Measurements from ENCODE around the gene BEST3. TPM values are rescaled to one million over a fixed set of nuclear protein-coding genes. Genes with fewer than 3 reads are reported as not detected.

BEST3 gene
- under 1 TPM in 1 of 4 donors, not detected in 3; 0.21 TPM for total RNA-seq

- intact Hi-C loops (cut with DNase I; ENCODE audit: low total_unique reads) = no loop called here
- no peak for DNase-seq
- no peak within 1 kb of the TSS for H3K27ac ChIP-seq
- TF ChIP-seq POLR2A (IDR thresholded peaks at IDR 0.05) (no peak), CTCF (IDR thresholded peaks at IDR 0.05) (no peak)
- H3K4me3 ChIP-seq = no peak within 1 kb of the TSS
- no peaks in the 10 kb centered on the region for H3K4me1 ChIP-seq
- no peaks in the 10 kb centered on the region for H3K27me3 ChIP-seq
- no peaks in the 10 kb centered on the region for H3K9me3 ChIP-seq
- no peaks in the 10 kb centered on the region for H3K36me3 ChIP-seq
Measured at GRCh38 chr12:69698769-69699540, at the start of gene BEST3. Gene BEST3, minus strand, starts transcription at chr12:69699303. Its CDS starts 1,505 bp downstream, at chr12:69697798.

- Histone ChIP-seq H3K36me3 (no peaks in the 10 kb centered on the region), H3K4me3 (no peak overlapping the region), H3K4me1 (no peaks in the 10 kb centered on the region), H3K9me3 (no peaks in the 10 kb centered on the region), H3K27ac (no peak overlapping the region), H3K27me3 (no peaks in the 10 kb centered on the region)
- no peak for TF ChIP-seq POLR2A (IDR thresholded peaks at IDR 0.05)
- no peak for TF ChIP-seq CTCF (IDR thresholded peaks at IDR 0.05)
- no peak for DNase-seq
- intact Hi-C loops (cut with DNase I; ENCODE audit: low total_unique reads) = no loop called here
Measured at GRCh38 chr12:69744109-69744508, 45.0 kb upstream of the BEST3 start.

- intact Hi-C loops (cut with DNase I; ENCODE audit: low total_unique reads) = no loop called here
- Histone ChIP-seq H3K27ac (peak overlapping the region; percentile 36 to 65), H3K27me3 (no peaks in the 10 kb centered on the region), H3K4me1 (no peaks in the 10 kb centered on the region), H3K9me3 (no peaks in the 10 kb centered on the region), H3K4me3 (peak overlapping the region; percentile 26 to 66), H3K36me3 (no peaks in the 10 kb centered on the region)
- TF ChIP-seq CTCF (IDR thresholded peaks at IDR 0.05) (no peak), POLR2A (IDR thresholded peaks at IDR 0.05) (no peak)
- DNase-seq = peak; percentile 24 to 27
Measured at GRCh38 chr12:69739287-69740191, 40.4 kb upstream of the BEST3 start.

GRCh38 chr12:69738351-69739286 is 39.5 kb upstream of the BEST3 start, which contains the start of gene RAB3IP:
Gene RAB3IP, plus strand, starts transcription at chr12:69738860. Its CDS starts 16,549 bp downstream, at chr12:69755409.
- peak within 1 kb of the TSS; percentile 53 to 68 for H3K27ac ChIP-seq
- H3K4me1 ChIP-seq = no peaks in the 10 kb centered on the region
- TF ChIP-seq POLR2A (IDR thresholded peaks at IDR 0.05) (peak in 1 of 2 donors; percentile 53), CTCF (IDR thresholded peaks at IDR 0.05) (peak; percentile 33 to 71 (median 48))
- intact Hi-C loops (cut with DNase I; ENCODE audit: low total_unique reads) = no loop called here
- H3K36me3 ChIP-seq = no peaks in the 10 kb centered on the region
- peak; percentile 82 to 91 for DNase-seq
- H3K4me3 ChIP-seq = peak within 1 kb of the TSS; percentile 26 to 66
- H3K9me3 ChIP-seq = no peaks in the 10 kb centered on the region
- no peaks in the 10 kb centered on the region for H3K27me3 ChIP-seq

Measured in uterus (tissue), 4 donors.